Measurements from ENCODE around the gene SLC44A1.

Gene SLC44A1

GRCh38 chr9:105306351-105307140, 62.1 kb downstream of the SLC44A1 start:
- no peak for DNase-seq

- DNase-seq, result no peak
Measured at GRCh38 chr9:105307591-105308130, 63.2 kb downstream of the SLC44A1 start.

- DNase-seq, result no peak
Measured at GRCh38 chr9:105308461-105309341, 64.2 kb downstream of the SLC44A1 start.

GRCh38 chr9:105309531-105309931, 65.1 kb downstream of the SLC44A1 start:
- no peak for DNase-seq

- no peak for DNase-seq
Measured at GRCh38 chr9:105311306-105311705, 66.9 kb downstream of the SLC44A1 start.

- DNase-seq, result no peak
Measured at GRCh38 chr9:105313238-105313637, 68.8 kb downstream of the SLC44A1 start.

- no peak for DNase-seq
Measured at GRCh38 chr9:105316703-105317102, 72.3 kb downstream of the SLC44A1 start.

- no peak for DNase-seq
Measured at GRCh38 chr9:105318729-105319191, 74.3 kb downstream of the SLC44A1 start.

- no peak for DNase-seq
Measured at GRCh38 chr9:105319202-105319813, 74.9 kb downstream of the SLC44A1 start.

- DNase-seq, result no peak
Measured at GRCh38 chr9:105320568-105320967, 76.1 kb downstream of the SLC44A1 start.

GRCh38 chr9:105328296-105328695, 83.8 kb downstream of the SLC44A1 start:
- no peak for DNase-seq

GRCh38 chr9:105328872-105329718, 84.6 kb downstream of the SLC44A1 start:
- DNase-seq, result no peak

GRCh38 chr9:105329719-105330062, 85.2 kb downstream of the SLC44A1 start:
- no peak for DNase-seq

- no peak for DNase-seq
Measured at GRCh38 chr9:105330201-105330600, 85.8 kb downstream of the SLC44A1 start.

GRCh38 chr9:105330755-105331154, 86.3 kb downstream of the SLC44A1 start:
- no peak for DNase-seq

GRCh38 chr9:105331160-105331559, 86.7 kb downstream of the SLC44A1 start:
- no peak for DNase-seq

GRCh38 chr9:105331755-105332154, 87.3 kb downstream of the SLC44A1 start:
- DNase-seq, result no peak

GRCh38 chr9:105332471-105332870, 88.0 kb downstream of the SLC44A1 start:
- DNase-seq, result no peak

- no peak for DNase-seq
Measured at GRCh38 chr9:105333076-105333475, 88.6 kb downstream of the SLC44A1 start.

GRCh38 chr9:105333811-105334210, 89.4 kb downstream of the SLC44A1 start:
- DNase-seq, result no peak

GRCh38 chr9:105338308-105338707, 93.9 kb downstream of the SLC44A1 start:
- no peak for DNase-seq

- no peak for DNase-seq
Measured at GRCh38 chr9:105339849-105340248, 95.4 kb downstream of the SLC44A1 start.

Data from stimulated activated CD4-positive, alpha-beta T cell treated with anti-CD3 and anti-CD28 coated beads, Interleukin-12 subunit alpha, Interleukin-12 subunit beta, amount 100 ng/mL, for 4 hours (primary cell).